ES-I3 (cell line): ENCODE results near the gene AFF2.

Experiments used
- H3K36me3 ChIP-seq: 2 replicates; pipeline ENCODE4 v1.6.1; 2013; ENCODE audit warnings: mild to moderate bottlenecking, low read length, control low read depth, moderate library complexity; ENCODE audit not compliant: insufficient read depth
- H3K4me1 ChIP-seq: 2 replicates; pipeline ENCODE4 v1.6.1; 2013; ENCODE audit warnings: mild to moderate bottlenecking, control low read depth, low read length; ENCODE audit not compliant: insufficient read depth
- H3K9ac ChIP-seq: 2 replicates; pipeline ENCODE4 v1.6.1; 2013; ENCODE audit warnings: low read depth, mild to moderate bottlenecking, low read length, moderate library complexity
- H3K9me3 ChIP-seq: 2 replicates; pipeline ENCODE4 v1.6.1; 2013; ENCODE audit warnings: mild to moderate bottlenecking, low read length, moderate library complexity; ENCODE audit not compliant: control insufficient read depth, insufficient read depth

AFF2 gene

GRCh38 chrX:148806145-148806870 lies 305.9 kb downstream of the AFF2 start:
- H3K9ac ChIP-seq, result no peak overlapping the region
- H3K4me1 ChIP-seq, result 0 out of 2 replicates have a peak, but pooled peaks cover 6% of the 10 kb centered on the region
- H3K9me3 ChIP-seq, result no peaks in the 10 kb centered on the region
- no peaks in the 10 kb centered on the region for H3K36me3 ChIP-seq

GRCh38 chrX:148808833-148809232 lies 308.4 kb downstream of the AFF2 start:
- Histone ChIP-seq H3K9me3 (no peaks in the 10 kb centered on the region), H3K9ac (no peak overlapping the region), H3K4me1 (0 out of 2 replicates have a peak, but pooled peaks cover 6% of the 10 kb centered on the region), H3K36me3 (no peaks in the 10 kb centered on the region)

GRCh38 chrX:148811236-148811635 lies 310.8 kb downstream of the AFF2 start:
- H3K9me3 ChIP-seq, result no peaks in the 10 kb centered on the region
- no peak overlapping the region for H3K9ac ChIP-seq
- 0 out of 2 replicates have a peak, but pooled peaks cover 3% of the 10 kb centered on the region for H3K4me1 ChIP-seq
- H3K36me3 ChIP-seq, result no peaks in the 10 kb centered on the region

- Histone ChIP-seq H3K4me1 (no peaks in the 10 kb centered on the region), H3K9me3 (no peaks in the 10 kb centered on the region), H3K36me3 (no peaks in the 10 kb centered on the region), H3K9ac (no peak overlapping the region)
Observed at GRCh38 chrX:148813422-148813821, 313.0 kb downstream of the AFF2 start.

GRCh38 chrX:148813967-148814366 lies 313.6 kb downstream of the AFF2 start:
- Histone ChIP-seq H3K36me3 (no peaks in the 10 kb centered on the region), H3K9me3 (no peaks in the 10 kb centered on the region), H3K9ac (no peak overlapping the region), H3K4me1 (no peaks in the 10 kb centered on the region)

DNA sequence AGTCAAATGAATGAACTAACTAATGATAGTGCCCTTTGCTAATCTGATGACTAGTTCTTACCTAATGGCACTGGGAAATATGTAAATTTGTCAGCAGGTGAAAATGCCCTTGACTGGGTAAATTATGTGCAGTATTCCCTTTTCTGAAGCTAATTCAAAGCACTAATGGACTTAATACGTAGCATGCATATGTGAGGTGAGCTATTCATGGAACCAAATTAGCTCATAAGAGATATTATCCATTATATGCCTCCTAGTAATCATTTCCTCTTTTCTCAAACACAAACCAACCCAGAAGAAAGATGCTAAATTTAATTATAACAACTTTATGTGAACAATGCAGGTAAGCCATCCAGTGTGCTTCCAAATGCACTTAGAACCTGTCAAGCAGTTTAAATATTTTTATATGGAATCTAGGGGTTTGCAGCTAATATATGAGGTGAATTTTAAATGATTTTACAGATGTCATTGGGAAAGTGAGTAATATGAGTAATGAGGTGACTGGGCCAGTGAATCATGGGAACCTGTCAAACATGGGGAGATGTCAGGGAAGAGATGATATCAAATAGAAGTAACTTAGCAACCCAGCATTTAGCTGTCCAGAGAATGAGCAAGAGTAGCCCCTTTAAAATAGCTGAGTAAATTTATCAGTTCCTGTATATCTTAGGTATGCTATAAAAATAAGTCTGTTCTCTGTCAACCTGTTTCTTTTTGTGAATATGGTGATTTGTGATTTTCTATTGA lies 315.0 kb downstream of the AFF2 start:
- Histone ChIP-seq H3K4me1 (no peaks in the 10 kb centered on the region), H3K9ac (no peak overlapping the region), H3K36me3 (no peaks in the 10 kb centered on the region), H3K9me3 (no peaks in the 10 kb centered on the region)

- Histone ChIP-seq H3K9me3 (no peaks in the 10 kb centered on the region), H3K36me3 (no peaks in the 10 kb centered on the region), H3K9ac (no peak overlapping the region), H3K4me1 (no peaks in the 10 kb centered on the region)
Observed at GRCh38 chrX:148823986-148824385, 323.6 kb downstream of the AFF2 start.

GRCh38 chrX:148825696-148826095 lies 325.3 kb downstream of the AFF2 start:
- Histone ChIP-seq H3K9me3 (no peaks in the 10 kb centered on the region), H3K9ac (no peak overlapping the region), H3K36me3 (no peaks in the 10 kb centered on the region), H3K4me1 (no peaks in the 10 kb centered on the region)

GRCh38 chrX:148836741-148837140 lies 336.3 kb downstream of the AFF2 start:
- H3K36me3 ChIP-seq, result no peaks in the 10 kb centered on the region
- no peaks in the 10 kb centered on the region for H3K9me3 ChIP-seq
- H3K4me1 ChIP-seq, result no peaks in the 10 kb centered on the region
- no peak overlapping the region for H3K9ac ChIP-seq

GRCh38 chrX:148850631-148851030 lies 350.2 kb downstream of the AFF2 start:
- Histone ChIP-seq H3K36me3 (no peaks in the 10 kb centered on the region), H3K4me1 (no peaks in the 10 kb centered on the region), H3K9ac (no peak overlapping the region), H3K9me3 (no peaks in the 10 kb centered on the region)

DNA sequence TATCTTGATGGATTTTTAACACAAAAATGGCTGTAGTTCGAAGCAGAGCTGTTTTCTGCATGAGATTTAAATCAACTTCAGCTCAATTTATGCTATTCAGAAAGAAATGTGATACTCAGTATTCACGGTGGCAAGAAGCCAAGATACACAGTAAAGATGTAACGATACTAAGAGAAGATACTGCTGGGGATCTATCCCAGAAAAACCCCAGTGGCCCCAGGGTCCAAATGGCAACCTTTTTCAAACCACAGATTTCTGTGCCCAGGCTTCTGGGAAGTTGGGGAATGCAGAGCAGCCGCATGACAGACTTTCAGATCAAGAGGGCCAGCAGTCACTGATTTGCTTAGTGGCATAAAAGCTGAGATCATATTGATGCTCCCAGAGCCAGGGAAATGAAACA lies 353.9 kb downstream of the AFF2 start:
- Histone ChIP-seq H3K4me1 (no peaks in the 10 kb centered on the region), H3K36me3 (no peaks in the 10 kb centered on the region), H3K9ac (no peak overlapping the region), H3K9me3 (no peaks in the 10 kb centered on the region)

DNA sequence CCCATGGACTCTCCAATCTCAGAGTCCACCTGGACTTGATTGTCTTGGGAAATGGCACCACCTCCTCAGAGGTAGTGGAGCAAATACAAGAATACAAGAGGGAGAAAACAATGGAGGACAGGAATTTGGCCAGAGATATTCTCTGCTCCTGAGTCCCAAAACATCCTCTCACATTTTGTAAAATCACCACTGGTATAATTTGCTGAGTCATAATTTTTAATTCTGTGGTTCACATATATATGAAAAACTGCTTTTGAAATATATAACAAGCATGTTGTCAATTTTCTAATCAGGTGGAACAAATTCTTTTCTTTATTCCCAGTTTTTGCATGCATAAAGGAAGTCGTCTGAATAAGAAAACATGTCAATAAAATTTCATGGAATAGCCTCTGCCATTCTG lies 356.1 kb downstream of the AFF2 start:
- no peak overlapping the region for H3K9ac ChIP-seq
- H3K9me3 ChIP-seq, result no peaks in the 10 kb centered on the region
- no peaks in the 10 kb centered on the region; the same call in 1 of the 2 replicates for H3K4me1 ChIP-seq
- no peaks in the 10 kb centered on the region for H3K36me3 ChIP-seq

DNA sequence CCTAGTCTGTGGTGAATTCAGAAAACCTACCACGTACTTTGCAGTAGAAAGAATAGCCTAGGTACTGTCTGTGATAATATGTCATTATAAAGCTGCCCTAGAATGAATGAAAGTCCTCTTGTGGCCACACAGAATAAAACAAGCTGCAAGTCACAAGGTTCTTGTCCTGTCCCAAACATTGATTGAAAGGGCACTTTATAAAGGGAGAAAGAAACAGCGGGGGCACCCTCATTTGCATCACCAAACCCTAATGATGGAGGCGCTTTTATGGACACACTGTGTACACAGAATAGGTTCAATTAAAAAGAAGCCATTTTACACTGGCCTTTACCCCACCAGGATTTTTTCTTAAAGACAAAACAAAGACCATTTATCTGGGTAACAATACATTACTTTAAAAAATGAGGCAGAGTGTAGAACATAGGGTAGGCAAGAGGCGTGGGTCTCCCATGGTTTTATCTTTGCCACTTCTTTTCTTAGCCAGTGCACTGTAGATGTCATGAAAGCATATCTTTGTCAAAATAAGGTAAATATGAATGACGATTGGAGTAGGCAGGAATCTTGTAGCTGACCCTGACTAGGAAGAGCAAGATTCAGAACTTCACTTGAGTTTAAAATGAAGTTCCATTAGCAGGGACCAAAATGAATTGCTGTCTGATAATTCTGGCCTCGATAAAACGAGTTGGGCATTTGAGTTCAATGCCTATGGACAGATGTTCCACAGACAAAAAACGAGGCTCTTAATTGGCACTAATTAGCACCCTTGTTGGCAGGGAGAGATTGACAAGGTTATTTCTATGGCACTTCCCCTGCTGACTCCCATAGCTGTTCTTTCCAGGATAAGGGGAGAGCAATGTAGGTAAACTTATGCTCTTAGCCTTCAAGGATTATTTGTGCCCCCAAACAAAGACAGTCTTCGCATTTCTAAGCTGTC lies 365.1 kb downstream of the AFF2 start:
- Histone ChIP-seq H3K36me3 (no peaks in the 10 kb centered on the region), H3K9me3 (no peaks in the 10 kb centered on the region; the same call in 1 of the 2 replicates), H3K4me1 (peaks cover 5% of the 10 kb centered on the region; the same call in 1 of the 2 replicates), H3K9ac (no peak overlapping the region)

GRCh38 chrX:148867596-148867995 lies 367.2 kb downstream of the AFF2 start:
- no peaks in the 10 kb centered on the region; the same call in 1 of the 2 replicates for H3K9me3 ChIP-seq
- no peaks in the 10 kb centered on the region for H3K36me3 ChIP-seq
- no peaks in the 10 kb centered on the region for H3K4me1 ChIP-seq
- H3K9ac ChIP-seq, result no peak overlapping the region
